GM18907 (cell line): ENCODE measurements around the gene DNAJC11.
"Not testable (repeated sequence)": the region's sequence is repeated elsewhere in the genome, so short reads cannot be mapped to it uniquely, and the experiment has no call there.

Experiments
- ATAC-seq: cut with Tn5 transposase; IDR thresholded peaks from one replicate; pipeline ENCODE4 v1.9.1; 2021; ENCODE audit warnings: mild to moderate bottlenecking, moderate library complexity; ENCODE audit not compliant: unreplicated experiment

DNAJC11 gene

DNA sequence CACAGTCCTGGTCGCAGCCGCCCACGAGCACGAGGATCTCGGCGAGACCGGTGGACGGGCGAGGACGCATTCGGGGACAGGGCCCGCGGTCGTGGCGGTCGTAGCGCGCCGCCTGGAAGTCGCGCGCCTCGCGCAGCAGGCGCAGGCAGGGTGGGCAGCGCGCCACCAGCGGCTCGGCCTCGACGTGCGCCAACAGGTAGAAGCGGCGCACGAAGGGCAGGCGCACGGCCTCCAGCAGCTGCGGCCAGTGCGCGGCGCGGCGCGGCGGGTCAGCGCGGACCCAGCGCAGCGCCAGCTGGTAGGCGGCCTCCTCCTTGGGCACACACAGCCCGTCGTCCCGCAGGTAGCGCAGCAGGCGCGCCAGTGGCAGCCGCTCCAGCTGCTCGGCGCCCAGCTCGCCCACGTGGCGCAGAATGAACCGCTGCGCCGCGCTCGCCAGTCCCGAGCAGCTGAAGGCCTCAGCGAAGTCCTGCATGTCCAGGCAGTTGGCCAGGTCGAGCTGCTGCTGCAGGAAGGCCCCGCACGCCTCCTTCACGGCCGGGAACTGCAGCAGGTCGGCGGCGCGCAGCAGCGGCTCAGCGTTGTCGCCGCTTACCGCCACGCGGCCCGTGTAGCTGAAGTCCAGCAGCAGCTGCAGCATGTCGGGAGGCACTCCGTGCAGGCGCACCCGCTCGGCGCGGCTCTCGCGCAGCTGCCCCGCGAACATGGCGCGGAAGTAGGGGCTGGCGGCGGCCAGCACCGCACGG, 99.5 kb downstream of the DNAJC11 start:
- ATAC-seq: peak; percentile 38

DNA sequence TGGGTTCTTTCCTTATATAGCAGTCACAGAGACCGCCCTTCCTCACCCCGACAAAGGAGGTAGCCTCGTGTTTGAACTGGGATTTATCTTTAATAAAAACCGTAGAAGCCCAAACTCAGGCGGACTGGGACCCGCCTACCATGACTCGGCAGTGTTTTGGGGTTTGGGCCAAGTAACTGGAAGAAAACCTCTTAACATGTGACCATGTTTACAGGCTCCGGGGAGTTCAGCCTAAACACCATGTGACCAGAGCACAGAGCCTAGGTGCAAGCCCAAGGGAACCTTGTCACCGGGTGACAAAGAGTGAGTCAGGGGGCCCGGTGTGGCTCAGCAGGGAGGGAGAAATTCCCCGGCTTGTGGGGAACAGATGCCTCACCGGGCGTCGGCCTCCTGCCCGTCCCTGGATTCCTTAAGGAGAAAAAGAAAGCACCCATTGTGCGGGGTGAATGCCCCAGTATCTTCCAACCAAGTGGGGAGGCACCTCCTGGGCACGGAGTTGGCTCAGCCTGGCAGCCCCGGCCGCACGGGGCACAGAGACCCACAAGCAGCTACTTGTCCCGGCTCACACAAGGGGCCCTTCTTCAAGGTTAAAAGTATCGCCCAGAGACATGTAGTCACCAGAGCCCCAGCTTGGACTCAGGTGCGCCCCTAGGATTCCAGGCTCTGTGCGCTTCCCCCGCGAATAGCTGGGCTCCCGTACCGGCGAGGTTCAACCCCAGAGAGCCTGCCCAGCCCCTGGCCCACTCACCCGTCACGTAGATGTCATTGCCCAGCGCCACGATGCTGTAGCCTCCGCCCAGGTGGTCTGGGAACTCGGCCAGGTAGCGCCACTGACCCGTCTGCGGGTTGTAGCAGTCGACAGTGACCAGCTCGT, 100.3 kb downstream of the DNAJC11 start:
- ATAC-seq: peak; percentile 34

- peak; percentile 13 for ATAC-seq
These were observed 101.1 kb downstream of the DNAJC11 start for GRCh38 chr1:6600410-6601048.

GRCh38 chr1:6599991-6600390, 101.6 kb downstream of the DNAJC11 start:
- ATAC-seq: not testable (repeated sequence)

- ATAC-seq: no peak
These were observed 102.3 kb downstream of the DNAJC11 start for GRCh38 chr1:6599141-6599975.

DNA sequence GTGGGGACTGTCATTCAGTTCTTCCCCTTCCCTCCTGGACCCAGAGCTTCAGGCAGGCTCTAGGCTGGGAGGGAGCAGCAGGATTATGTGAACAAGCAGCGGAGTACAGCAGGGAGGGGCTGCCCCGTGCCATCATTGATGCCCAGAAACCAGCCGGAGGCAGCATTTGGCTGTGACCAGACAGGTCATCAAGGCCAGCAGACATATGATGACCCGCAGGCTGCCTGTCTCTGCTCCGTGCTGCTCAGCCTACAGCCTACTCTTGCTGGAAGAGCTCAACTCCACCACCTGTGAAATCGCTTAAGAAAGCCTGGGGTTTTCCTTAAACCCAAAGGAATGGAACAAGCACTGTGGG, 103.9 kb downstream of the DNAJC11 start:
- ATAC-seq: no peak

DNA sequence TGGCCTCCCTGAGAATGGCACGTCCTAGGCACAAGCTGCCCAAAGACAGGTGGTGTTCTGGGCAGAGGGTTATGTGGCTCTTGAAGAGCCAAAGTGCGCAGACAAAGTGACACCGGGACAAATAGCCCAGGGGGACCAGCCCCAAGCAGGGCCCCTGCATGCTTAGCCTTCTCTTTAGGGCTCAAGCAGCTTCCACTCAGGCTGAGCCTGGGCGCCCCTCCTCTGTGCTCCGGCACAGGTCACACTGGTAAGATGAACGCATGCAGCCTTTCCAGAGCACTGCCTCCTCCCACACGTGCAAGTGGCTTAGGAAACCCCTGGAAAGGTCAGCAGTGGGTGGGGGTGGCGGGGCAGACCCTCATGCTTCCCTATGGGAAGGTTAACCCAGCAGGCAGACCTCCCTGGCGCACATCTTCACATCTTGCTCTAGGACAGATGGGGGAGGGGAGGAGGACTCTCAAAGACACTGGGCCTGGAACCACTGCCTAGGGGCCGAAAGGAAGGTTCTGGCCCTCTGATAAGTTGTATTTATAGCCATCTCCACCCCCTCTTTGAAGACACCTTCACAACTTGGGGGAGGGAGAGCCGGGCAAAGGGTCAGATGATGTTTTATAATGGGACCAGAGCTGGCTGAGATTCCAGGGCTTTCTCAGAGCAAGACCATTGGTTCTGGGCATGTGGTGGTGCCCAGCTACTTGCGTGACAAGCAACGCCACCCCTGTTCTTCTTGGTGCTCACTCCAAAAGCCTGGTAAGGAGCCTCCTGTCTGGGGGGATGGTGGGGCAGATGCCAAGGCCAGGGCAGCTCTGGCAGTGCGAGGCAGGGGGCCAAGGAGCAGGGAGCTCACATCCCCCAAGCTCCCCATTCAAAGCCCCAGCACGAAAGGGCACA, 104.5 kb downstream of the DNAJC11 start:
- no peak for ATAC-seq

DNA sequence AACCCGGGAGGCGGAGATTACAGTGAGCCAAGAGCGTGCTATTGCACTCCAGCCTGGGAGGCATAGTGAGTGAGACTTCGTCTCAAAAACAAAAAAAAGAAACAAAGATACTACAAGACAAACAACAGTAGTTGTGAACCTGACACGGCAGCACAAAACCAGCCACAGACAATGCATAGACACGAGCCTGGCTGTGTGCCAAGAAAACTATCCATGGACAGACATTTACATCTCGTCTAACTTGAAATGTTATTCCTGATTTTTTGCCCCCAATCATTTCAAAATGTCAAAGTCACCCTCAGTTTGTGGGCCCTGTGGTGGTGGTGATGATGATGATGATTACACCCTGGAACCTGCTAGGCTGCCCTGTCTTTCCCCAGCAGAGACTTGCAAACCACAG, 105.3 kb downstream of the DNAJC11 start:
- no peak for ATAC-seq

DNA sequence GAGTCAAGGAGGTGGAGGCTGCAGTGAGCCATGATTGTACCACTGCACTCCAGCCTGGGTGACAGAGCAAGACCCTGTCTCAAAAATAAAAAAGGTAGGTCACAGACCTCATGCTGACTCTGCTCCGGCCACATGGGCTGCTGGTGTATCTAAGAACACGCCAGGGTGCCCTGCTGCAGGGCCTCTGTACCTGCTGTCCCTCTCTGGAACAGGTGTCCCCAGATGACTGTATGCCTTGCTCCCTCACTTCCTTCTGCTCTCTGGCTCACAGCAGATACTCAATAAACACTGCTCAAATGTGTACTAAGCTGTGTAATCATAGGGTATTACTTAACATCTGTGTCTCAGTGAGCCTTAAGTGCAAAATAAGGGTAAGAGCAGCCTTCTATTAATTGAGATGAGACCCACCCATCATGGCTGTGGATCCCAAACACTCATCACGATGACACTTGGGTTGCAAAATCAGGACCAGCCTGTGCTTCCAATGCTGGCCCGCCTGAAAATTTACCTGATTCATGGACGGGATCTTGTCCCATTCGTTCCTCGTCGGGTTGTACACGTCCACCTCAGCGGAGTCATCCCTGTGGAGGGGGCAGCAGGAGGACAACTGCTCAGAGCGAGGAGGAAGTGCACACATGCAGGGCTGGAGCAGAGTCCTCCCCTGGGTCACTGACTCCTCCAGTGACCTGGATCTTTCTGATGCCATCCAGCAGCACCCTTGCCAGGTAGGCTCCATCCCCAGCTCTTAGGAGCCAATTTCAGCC, 106.5 kb downstream of the DNAJC11 start:
- no peak for ATAC-seq

DNA sequence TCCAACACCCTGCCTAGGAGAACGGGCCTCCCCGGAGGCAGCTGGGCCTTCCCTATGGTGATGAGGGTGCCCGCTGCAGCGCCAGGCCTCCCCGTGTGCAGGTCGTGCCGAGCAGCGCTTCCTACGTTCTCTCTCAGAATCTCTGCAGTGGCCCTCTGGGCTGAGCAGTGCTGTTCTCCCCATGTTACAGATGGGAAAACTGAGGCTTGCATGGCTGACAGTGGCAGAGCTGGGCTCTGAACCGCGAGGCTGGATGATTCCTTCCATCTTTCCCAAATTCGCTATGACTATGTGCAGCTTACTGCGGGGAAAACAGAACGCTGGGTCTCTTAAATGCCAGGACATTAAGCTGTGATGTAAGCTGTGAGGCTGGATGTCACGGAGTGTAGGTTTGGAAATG, 107.8 kb downstream of the DNAJC11 start:
- ATAC-seq: no peak

DNA sequence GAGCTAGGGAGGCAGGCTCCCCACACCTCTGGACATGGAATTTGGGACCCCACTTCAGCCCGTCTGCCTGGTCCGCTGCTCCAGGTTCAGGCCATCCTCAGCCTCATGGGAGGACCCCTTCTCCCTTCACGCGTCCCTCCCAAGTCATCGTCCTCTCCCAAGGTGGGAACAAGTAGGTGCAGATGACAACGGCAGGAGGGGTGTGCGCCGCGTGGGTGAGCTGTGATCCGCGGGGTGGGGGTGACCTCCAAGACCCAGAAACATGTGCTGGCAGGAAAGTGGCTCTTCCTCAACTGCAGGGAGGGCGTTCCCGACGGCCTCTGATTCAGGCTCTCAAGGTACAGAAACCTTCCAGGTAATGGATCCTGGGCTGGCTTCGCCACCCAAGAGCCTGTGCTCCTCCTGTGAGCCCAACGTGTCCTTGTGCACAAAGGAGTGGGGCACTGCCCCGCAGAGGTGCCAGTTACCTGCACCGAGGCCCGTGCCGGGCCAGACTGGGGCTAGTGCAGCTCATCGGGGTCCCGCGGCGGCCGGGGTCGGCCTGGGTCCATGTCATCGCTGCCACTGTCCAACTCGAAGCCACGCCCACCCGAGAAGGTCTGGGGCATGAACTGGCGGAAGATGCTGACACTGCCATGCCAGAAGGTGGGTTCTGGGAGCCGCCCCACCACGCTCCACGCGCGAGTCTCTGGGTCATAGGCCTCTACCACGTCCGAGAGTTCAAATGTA, 108.6 kb downstream of the DNAJC11 start:
- no peak for ATAC-seq

DNA sequence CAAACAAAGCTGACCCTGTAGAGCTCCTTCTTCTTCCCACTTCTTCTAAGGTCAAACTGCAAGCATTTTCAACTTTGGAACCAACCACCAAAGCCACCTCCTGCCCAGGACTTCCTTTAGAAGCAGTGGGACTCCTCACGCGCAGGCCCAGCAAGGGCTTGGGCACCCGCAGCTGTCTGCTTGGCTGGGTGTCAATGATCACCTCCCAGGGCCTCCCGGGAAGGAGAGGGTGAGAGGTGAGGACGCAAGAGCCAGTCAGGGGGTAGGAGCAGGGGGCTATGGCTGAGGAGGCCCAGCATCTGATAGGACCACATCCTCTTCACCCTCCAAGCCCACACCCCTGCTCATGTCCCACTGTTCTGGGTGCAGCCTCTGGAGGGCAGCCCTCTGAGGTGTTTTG, 109.2 kb downstream of the DNAJC11 start:
- no peak for ATAC-seq

DNA sequence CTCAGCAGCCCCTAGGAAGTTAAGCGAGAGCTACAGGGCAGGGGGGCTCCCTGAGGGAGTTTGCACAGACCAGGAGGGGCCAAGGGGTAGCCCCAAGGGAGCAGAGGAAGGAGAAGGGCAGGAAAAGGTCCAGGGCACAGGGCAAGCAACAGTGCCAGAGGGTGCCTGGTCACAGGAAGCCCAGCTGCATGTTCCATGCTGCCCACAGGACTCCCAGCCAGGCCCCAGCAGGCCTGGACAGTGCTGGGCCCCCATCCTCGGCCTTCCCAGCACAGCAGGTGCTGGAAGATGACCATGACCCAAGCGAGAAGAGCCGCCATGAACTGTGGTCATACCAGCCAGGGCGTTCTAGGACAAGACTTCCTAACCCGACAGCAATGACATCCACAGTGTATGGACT, 110.0 kb downstream of the DNAJC11 start:
- ATAC-seq: no peak

DNA sequence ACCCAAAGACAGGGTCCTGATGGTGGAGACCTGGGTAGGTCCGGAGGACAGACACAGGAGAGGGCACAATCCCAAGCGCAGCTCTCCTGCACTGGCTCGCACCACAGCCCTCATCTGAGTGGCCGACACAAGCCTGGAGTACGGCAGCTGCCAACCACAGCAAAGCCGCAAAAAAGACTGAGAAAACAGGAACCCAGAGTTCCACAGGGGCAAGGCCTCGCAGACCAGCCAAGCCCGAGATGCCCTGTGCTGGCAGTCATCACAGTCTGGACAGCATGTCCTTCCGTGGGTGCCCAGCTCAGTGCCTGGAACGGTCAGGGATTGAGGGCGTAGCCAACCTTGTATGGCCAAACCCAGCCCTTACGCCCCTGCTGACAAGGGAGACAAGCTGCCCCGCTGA, 110.4 kb downstream of the DNAJC11 start:
- no peak for ATAC-seq

DNA sequence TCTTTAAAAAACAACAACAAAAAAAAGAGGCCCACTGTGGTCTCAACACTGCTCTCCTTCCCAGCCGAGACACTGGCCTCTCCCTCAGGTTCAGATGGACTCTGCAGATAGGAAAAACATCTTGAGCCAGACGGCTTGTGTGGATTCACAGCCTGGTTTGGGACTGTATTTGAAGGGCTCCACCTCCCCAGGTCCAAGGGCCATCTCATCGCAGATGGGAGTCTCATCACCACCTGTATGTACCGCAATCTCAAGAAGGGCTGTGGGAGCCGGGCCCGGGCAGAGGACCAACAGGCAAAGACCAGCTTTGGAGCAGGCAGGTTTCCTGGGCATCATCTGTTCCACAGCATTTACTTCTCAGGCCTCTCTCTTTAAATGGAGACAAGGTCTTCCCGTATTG, 111.6 kb downstream of the DNAJC11 start:
- no peak for ATAC-seq

DNA sequence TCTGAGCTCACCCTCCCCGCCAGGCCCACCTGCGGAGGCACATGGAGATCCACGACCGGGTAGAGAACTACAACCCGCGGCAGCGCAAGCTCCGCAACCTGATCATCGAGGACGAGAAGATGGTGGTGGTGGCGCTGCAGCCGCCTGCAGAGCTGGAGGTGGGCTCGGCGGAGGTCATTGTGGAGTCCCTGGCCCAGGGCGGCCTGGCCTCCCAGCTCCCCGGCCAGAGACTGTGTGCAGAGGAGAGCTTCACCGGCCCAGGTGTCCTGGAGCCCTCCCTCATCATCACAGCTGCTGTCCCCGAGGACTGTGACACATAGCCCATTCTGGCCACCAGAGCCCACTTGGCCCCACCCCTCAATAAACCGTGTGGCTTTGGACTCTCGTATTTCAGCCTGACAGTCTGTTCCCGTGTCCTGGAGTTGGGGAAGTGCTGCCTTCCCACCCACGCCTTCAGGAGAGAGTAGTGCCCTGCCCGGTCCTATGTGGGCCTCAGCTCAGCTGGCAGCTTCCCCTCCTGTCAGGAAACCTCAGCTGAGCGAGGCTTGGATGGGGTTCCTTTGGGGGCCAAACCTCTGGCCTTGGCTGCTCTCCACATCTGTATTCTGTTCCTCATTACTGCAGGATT, 112.6 kb downstream of the DNAJC11 start:
- no peak for ATAC-seq

- ATAC-seq: no peak
These were observed 113.3 kb downstream of the DNAJC11 start for GRCh38 chr1:6588128-6588892.
